Measurements from ENCODE around the gene SAMD4A.

- no peak for TF ChIP-seq CTCF (IDR thresholded peaks at IDR 0.05 in 8 of 11, conservative IDR thresholded peaks at IDR 0.05 in 3 of 11)
- TF ChIP-seq POLR2A (IDR thresholded peaks at IDR 0.05), result no peak
Measured at GRCh38 chr14:54709867-54710266, 142.9 kb downstream of the SAMD4A start.
